Measurements from ENCODE around the gene HK3.

DNA sequence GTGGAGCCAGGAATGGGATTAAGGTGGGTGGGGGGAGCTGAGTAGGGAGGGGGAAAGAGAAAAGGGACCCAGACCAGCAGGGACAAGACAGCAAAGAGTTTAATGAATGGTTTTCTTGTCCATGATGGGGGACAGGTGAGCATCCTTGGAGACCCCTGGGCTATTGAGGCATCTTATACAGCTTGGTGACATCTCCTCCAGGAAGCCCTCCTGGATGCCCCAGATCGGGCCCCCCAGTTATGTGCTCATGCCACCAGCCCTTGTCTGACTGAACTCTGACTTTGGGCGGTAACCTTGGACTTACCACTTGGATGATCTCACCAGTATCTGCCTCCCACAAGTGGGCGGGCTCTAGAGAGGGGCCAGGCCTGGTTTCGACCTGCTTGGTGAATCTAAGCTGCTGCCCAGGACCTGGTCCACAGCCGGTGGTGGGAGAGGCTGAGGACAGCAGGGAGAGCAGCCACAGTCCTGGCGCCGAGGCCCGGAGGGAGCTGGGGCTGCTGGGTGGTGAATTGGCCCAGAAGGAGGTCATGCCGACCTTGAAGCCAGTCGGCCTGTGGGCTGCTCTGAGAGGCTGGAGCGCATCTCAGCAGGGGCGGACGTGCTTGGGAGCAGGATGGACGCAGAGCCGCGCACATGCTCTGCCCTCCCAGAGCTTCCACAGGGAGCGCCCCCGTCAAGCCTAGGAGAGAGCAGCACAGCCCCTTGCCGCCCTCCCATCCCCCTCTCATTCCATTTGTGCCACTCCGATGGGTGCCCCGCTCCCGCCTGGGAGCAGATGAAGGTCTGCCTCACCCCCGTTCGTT, 52.6 kb downstream of the HK3 start:
- TF ChIP-seq, protein P1, sequence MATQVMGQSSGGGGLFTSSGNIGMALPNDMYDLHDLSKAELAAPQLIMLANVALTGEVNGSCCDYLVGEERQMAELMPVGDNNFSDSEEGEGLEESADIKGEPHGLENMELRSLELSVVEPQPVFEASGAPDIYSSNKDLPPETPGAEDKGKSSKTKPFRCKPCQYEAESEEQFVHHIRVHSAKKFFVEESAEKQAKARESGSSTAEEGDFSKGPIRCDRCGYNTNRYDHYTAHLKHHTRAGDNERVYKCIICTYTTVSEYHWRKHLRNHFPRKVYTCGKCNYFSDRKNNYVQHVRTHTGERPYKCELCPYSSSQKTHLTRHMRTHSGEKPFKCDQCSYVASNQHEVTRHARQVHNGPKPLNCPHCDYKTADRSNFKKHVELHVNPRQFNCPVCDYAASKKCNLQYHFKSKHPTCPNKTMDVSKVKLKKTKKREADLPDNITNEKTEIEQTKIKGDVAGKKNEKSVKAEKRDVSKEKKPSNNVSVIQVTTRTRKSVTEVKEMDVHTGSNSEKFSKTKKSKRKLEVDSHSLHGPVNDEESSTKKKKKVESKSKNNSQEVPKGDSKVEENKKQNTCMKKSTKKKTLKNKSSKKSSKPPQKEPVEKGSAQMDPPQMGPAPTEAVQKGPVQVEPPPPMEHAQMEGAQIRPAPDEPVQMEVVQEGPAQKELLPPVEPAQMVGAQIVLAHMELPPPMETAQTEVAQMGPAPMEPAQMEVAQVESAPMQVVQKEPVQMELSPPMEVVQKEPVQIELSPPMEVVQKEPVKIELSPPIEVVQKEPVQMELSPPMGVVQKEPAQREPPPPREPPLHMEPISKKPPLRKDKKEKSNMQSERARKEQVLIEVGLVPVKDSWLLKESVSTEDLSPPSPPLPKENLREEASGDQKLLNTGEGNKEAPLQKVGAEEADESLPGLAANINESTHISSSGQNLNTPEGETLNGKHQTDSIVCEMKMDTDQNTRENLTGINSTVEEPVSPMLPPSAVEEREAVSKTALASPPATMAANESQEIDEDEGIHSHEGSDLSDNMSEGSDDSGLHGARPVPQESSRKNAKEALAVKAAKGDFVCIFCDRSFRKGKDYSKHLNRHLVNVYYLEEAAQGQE (IDR thresholded peaks at IDR 0.05; ENCODE audit: unreplicated experiment) = no peak
- TF ChIP-seq, protein P2, sequence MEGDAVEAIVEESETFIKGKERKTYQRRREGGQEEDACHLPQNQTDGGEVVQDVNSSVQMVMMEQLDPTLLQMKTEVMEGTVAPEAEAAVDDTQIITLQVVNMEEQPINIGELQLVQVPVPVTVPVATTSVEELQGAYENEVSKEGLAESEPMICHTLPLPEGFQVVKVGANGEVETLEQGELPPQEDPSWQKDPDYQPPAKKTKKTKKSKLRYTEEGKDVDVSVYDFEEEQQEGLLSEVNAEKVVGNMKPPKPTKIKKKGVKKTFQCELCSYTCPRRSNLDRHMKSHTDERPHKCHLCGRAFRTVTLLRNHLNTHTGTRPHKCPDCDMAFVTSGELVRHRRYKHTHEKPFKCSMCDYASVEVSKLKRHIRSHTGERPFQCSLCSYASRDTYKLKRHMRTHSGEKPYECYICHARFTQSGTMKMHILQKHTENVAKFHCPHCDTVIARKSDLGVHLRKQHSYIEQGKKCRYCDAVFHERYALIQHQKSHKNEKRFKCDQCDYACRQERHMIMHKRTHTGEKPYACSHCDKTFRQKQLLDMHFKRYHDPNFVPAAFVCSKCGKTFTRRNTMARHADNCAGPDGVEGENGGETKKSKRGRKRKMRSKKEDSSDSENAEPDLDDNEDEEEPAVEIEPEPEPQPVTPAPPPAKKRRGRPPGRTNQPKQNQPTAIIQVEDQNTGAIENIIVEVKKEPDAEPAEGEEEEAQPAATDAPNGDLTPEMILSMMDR (conservative IDR thresholded peaks at IDR 0.05; ENCODE audit: low read depth in 2 of 2) = no peak
